GM21381 (cell line): ENCODE measurements around the gene WASHC4.
A peak's percentile ranks its signal among the peaks of the same experiment; 100 is the strongest.

Experiments
- ATAC-seq: cut with Tn5 transposase; IDR thresholded peaks from one replicate; pipeline ENCODE4 v1.9.1; 2021; ENCODE audit warnings: mild to moderate bottlenecking, moderate library complexity; ENCODE audit not compliant: unreplicated experiment

The WASHC4 gene

GRCh38 chr12:105107494-105108371 lies at the start of gene WASHC4:
Gene WASHC4, plus strand, starts transcription at chr12:105107731. Its CDS starts 70 bp downstream, at chr12:105107801.
- ATAC-seq, result peak; percentile 90

GRCh38 chr12:105060715-105061378 lies 46.7 kb upstream of the WASHC4 start:
- ATAC-seq, result no peak

- ATAC-seq, result no peak
These were observed 42.9 kb upstream of the WASHC4 start for GRCh38 chr12:105064564-105065178.

GRCh38 chr12:105067511-105068031 lies 40.0 kb upstream of the WASHC4 start:
- no peak for ATAC-seq

GRCh38 chr12:105069936-105070702 lies 37.4 kb upstream of the WASHC4 start:
- no peak for ATAC-seq

GRCh38 chr12:105071981-105072380 lies 35.5 kb upstream of the WASHC4 start:
- ATAC-seq, result no peak

- no peak for ATAC-seq
These were observed 34.5 kb upstream of the WASHC4 start for GRCh38 chr12:105072888-105073488.

- no peak for ATAC-seq
These were observed 31.4 kb upstream of the WASHC4 start for GRCh38 chr12:105076098-105076497.

- ATAC-seq, result no peak
These were observed 30.6 kb upstream of the WASHC4 start for GRCh38 chr12:105076913-105077312.

GRCh38 chr12:105077435-105077834 lies 30.1 kb upstream of the WASHC4 start:
- no peak for ATAC-seq

- ATAC-seq, result no peak
These were observed 28.6 kb upstream of the WASHC4 start for GRCh38 chr12:105078712-105079570.

GRCh38 chr12:105083031-105083430 lies 24.5 kb upstream of the WASHC4 start:
- no peak for ATAC-seq

GRCh38 chr12:105083551-105084105 lies 23.9 kb upstream of the WASHC4 start:
- no peak for ATAC-seq

- ATAC-seq, result peak; percentile 81
These were observed 23.0 kb upstream of the WASHC4 start, which contains the start of gene ALDH1L2 for GRCh38 chr12:105084251-105085250. Gene ALDH1L2, minus strand, starts transcription at chr12:105084458. Its CDS starts 22 bp downstream, at chr12:105084436.

- no peak for ATAC-seq
These were observed 22.0 kb upstream of the WASHC4 start for GRCh38 chr12:105085501-105085900.

GRCh38 chr12:105089817-105090216 lies 17.7 kb upstream of the WASHC4 start:
- ATAC-seq, result no peak

GRCh38 chr12:105090361-105090760 lies 17.2 kb upstream of the WASHC4 start:
- no peak for ATAC-seq
